ENCODE measurements around the gene ARL1. TPM values are rescaled to one million over a fixed set of nuclear protein-coding genes. Genes with fewer than 3 reads are reported as not detected.

Gene ARL1
- total and polyA plus RNA-seq, 2 donors (not counting 1 experiment from before 2014, with no cell fraction given), result 13.8 to 40.7 TPM

GRCh38 chr12:101372431-101372830 lies 35.1 kb downstream of the ARL1 start:
- H2AFZ ChIP-seq (ENCODE audit: insufficient read depth, low read depth, low read length, poor library complexity, severe bottlenecking), result no peak overlapping the region
- Mint-ChIP-seq H3K4me1 (no peaks in the 10 kb centered on the region), H3K27ac (no peak overlapping the region), H3K9me3 (ENCODE audit: insufficient read depth) (no peaks in the 10 kb centered on the region), H3K27me3 (no peaks in the 10 kb centered on the region), H3K4me3 (no peak overlapping the region)
- H3K4me1 ChIP-seq (ENCODE audit: control insufficient read depth in 2 of 2, insufficient read depth in 2 of 2, low read length in 2 of 2), result no peaks in the 10 kb centered on the region
- no peaks in the 10 kb centered on the region for H3K79me2 ChIP-seq (ENCODE audit: control insufficient read depth, insufficient read depth, low read length)
- no peak overlapping the region for H3K9ac ChIP-seq (ENCODE audit: low read length)
- CTCF ChIA-PET, result no interaction called here
- no peak overlapping the region for H3K4me3 ChIP-seq (ENCODE audit: control extremely low read depth in 1 of 5, extremely low read depth in 1 of 5, insufficient read depth in 1 of 5, low read depth in 2 of 5, low read length in 4 of 5)
- no peak for DNase-seq
- no peak for ATAC-seq (ENCODE audit: low read depth)
- TF ChIP-seq, protein P1, sequence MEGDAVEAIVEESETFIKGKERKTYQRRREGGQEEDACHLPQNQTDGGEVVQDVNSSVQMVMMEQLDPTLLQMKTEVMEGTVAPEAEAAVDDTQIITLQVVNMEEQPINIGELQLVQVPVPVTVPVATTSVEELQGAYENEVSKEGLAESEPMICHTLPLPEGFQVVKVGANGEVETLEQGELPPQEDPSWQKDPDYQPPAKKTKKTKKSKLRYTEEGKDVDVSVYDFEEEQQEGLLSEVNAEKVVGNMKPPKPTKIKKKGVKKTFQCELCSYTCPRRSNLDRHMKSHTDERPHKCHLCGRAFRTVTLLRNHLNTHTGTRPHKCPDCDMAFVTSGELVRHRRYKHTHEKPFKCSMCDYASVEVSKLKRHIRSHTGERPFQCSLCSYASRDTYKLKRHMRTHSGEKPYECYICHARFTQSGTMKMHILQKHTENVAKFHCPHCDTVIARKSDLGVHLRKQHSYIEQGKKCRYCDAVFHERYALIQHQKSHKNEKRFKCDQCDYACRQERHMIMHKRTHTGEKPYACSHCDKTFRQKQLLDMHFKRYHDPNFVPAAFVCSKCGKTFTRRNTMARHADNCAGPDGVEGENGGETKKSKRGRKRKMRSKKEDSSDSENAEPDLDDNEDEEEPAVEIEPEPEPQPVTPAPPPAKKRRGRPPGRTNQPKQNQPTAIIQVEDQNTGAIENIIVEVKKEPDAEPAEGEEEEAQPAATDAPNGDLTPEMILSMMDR (IDR thresholded peaks at IDR 0.05), result no peak
- TF ChIP-seq EZH2 (IDR thresholded peaks at IDR 0.05; ENCODE audit: borderline replicate concordance, insufficient read depth, low read depth, low read length, poor library complexity, severe bottlenecking), result no peak
- H3K27me3 ChIP-seq (replicated peaks in 1 of 4; ENCODE audit: control extremely low read depth in 1 of 4, control insufficient read depth in 3 of 4, insufficient read depth in 4 of 4, low read length in 3 of 4), result no peaks in the 10 kb centered on the region
- H3K9me3 ChIP-seq (ENCODE audit: control extremely low read depth in 1 of 3, control insufficient read depth in 2 of 3, insufficient read depth in 1 of 3, low read length in 2 of 3), result no peaks in the 10 kb centered on the region
- no peak overlapping the region for H3K4me2 ChIP-seq (replicated peaks; ENCODE audit: low read depth, low read length, poor library complexity, severe bottlenecking)
- H3K36me3 ChIP-seq (replicated peaks in 1 of 2; ENCODE audit: control extremely low read depth in 1 of 2, control insufficient read depth in 1 of 2, extremely low read depth in 1 of 2, insufficient read depth in 2 of 2, low read length in 1 of 2), result peaks cover 16 to 68% of the 10 kb centered on the region in 2 experiments
- no peaks in the 10 kb centered on the region for H4K20me1 ChIP-seq (ENCODE audit: control insufficient read depth, insufficient read depth, low read length, poor library complexity, severe bottlenecking)
- no peak overlapping the region for H3K27ac ChIP-seq (ENCODE audit: low read length in 2 of 2)
- POLR2A ChIA-PET, result no interaction called here
- WGBS (ENCODE audit: insufficient coverage), result no CpG with 5 or more reads among the region's 1 CpG
- intact Hi-C loops (cut with micrococcal nuclease), result no loop called here

DNA sequence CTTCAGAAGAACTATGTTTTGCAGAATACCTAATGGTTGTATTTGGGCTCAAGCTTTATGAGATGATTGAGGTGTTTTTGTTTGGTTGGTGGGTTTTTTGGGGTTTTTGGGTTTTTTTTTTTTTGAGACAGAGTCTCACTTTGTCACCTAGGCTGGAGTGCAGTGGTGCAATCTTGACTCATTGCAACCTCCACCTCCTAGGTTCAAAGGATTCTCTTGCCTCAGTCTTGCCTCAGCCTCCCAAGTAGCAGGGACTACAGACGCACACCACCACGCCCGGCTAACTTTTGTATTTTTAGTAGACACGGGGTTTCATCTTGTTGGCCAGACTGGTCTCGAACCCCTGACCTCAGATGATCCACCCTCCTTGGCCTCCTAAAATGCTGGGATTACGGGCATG lies 39.6 kb downstream of the ARL1 start:
- ChIA-PET POLR2A (no interaction called here), CTCF (no interaction called here)
- no peaks in the 10 kb centered on the region for H3K9me3 ChIP-seq (ENCODE audit: control extremely low read depth in 1 of 3, control insufficient read depth in 2 of 3, insufficient read depth in 1 of 3, low read length in 2 of 3)

More for the DNA sequence above, 39.6 kb downstream of the ARL1 start:
- no peak overlapping the region for H3K27ac ChIP-seq (ENCODE audit: low read length in 2 of 2)
- H3K36me3 ChIP-seq (replicated peaks in 1 of 2; ENCODE audit: control extremely low read depth in 1 of 2, control insufficient read depth in 1 of 2, extremely low read depth in 1 of 2, insufficient read depth in 2 of 2, low read length in 1 of 2), result peaks cover 20 to 76% of the 10 kb centered on the region in 2 experiments
- no peak overlapping the region for H2AFZ ChIP-seq (ENCODE audit: insufficient read depth, low read depth, low read length, poor library complexity, severe bottlenecking)
- no peaks in the 10 kb centered on the region for H3K27me3 Mint-ChIP-seq
- no peak overlapping the region for H3K9ac ChIP-seq (ENCODE audit: low read length)
- no peaks in the 10 kb centered on the region for H3K79me2 ChIP-seq (ENCODE audit: control insufficient read depth, insufficient read depth, low read length)
- H3K4me1 Mint-ChIP-seq, result no peaks in the 10 kb centered on the region
- H3K4me3 ChIP-seq (ENCODE audit: control extremely low read depth in 1 of 5, extremely low read depth in 1 of 5, insufficient read depth in 1 of 5, low read depth in 2 of 5, low read length in 4 of 5), result no peak overlapping the region
- H3K4me2 ChIP-seq (replicated peaks; ENCODE audit: low read depth, low read length, poor library complexity, severe bottlenecking), result no peak overlapping the region
- H3K4me1 ChIP-seq (ENCODE audit: control insufficient read depth in 2 of 2, insufficient read depth in 2 of 2, low read length in 2 of 2), result no peaks in the 10 kb centered on the region
- intact Hi-C loops (cut with micrococcal nuclease), result no loop called here
- ATAC-seq (ENCODE audit: low read depth) (no peak), DNase-seq (no peak)
- H3K4me3 Mint-ChIP-seq, result no peak overlapping the region
- no peak overlapping the region for H3K27ac Mint-ChIP-seq
- H3K27me3 ChIP-seq (replicated peaks in 1 of 4; ENCODE audit: control extremely low read depth in 1 of 4, control insufficient read depth in 3 of 4, insufficient read depth in 4 of 4, low read length in 3 of 4), result no peaks in the 10 kb centered on the region
- H3K9me3 Mint-ChIP-seq (ENCODE audit: insufficient read depth), result no peaks in the 10 kb centered on the region
- 96% methylated on average over 4 of the region's 6 CpGs for WGBS (ENCODE audit: insufficient coverage)
- H4K20me1 ChIP-seq (ENCODE audit: control insufficient read depth, insufficient read depth, low read length, poor library complexity, severe bottlenecking), result no peaks in the 10 kb centered on the region
- TF ChIP-seq EZH2 (IDR thresholded peaks at IDR 0.05; ENCODE audit: borderline replicate concordance, insufficient read depth, low read depth, low read length, poor library complexity, severe bottlenecking), result no peak
- TF ChIP-seq, protein P1 (IDR thresholded peaks at IDR 0.05), result no peak
